H1 (cell line): ENCODE results near the gene TBC1D22A. TPM values are rescaled to one million over a fixed set of nuclear protein-coding genes. Genes with fewer than 3 reads are reported as not detected.

ENCODE experiments used
- CTCF ChIA-PET: fragments of 300-600 bp; sonication (Branson Sonifier 250); formaldehyde crosslinking; loops from one replicate; lab custom pipeline; 2021; ENCODE audit not compliant: partially characterized antibody; lab: Charles Lee
- POLR2A ChIA-PET: fragments of 300-600 bp; sonication (Branson Sonifier 250); formaldehyde crosslinking; loops from one replicate; lab custom pipeline; 2021; ENCODE audit warnings: inconsistent platforms; ENCODE audit not compliant: partially characterized antibody; lab: Charles Lee
- DNase-seq, 2 experiments: peaks; one replicate each; pipeline versions ENCODE4 v3.0.0 to v3.0.0-alpha.2; 2010 to 2022; ENCODE audit warnings: low spot score in 2 of 2, low read depth in 1 of 2, mixed read lengths in 1 of 2
- FAIRE-seq: peaks from 2 replicates; lab custom pipeline; 2011; peaks lifted over from hg19 to GRCh38; lab: Jason Lieb, UNC
- H2AFZ ChIP-seq: 2 replicates; pipeline ENCODE4 v1.8.1; 2012; ENCODE audit warnings: low read length, inconsistent platforms
- H2AK5ac ChIP-seq: 2 replicates; pipeline ENCODE4 v1.6.1; 2013; ENCODE audit warnings: low read depth, low read length
- H2BK120ac ChIP-seq: replicated peaks from 2 replicates; pipeline ENCODE3; 2013; ENCODE audit warnings: low read depth, low read length, inconsistent platforms
- H2BK12ac ChIP-seq: 2 replicates; pipeline ENCODE4 v1.6.1; 2013; ENCODE audit warnings: low read depth, low read length
- H2BK15ac ChIP-seq: 2 replicates; pipeline ENCODE4 v1.6.1; 2013; ENCODE audit warnings: low read length
- H2BK20ac ChIP-seq: 2 replicates; pipeline ENCODE4 v1.6.1; 2013; ENCODE audit warnings: low read length
- H2BK5ac ChIP-seq: 2 replicates; pipeline ENCODE4 v1.6.1; 2013; ENCODE audit warnings: low read depth, low read length
- H3K14ac ChIP-seq: 2 replicates; pipeline ENCODE4 v1.6.1; 2013; ENCODE audit warnings: inconsistent platforms; ENCODE audit not compliant: insufficient read length
- H3K18ac ChIP-seq: 2 replicates; pipeline ENCODE4 v1.6.1; 2013; ENCODE audit warnings: low read length; ENCODE audit errors: extremely low read depth
- H3K23ac ChIP-seq: 2 replicates; pipeline ENCODE4 v1.6.1; 2013; ENCODE audit warnings: inconsistent platforms; ENCODE audit not compliant: insufficient read length
- H3K23me2 ChIP-seq: 2 replicates; pipeline ENCODE4 v1.6.1; 2013; ENCODE audit warnings: low read depth, low read length
- H3K27ac ChIP-seq: 2 replicates; pipeline ENCODE4 v1.6.1; 2011; ENCODE audit warnings: low read depth, low read length, inconsistent platforms
- H3K27me3 ChIP-seq, 4 experiments: replicated peaks in 1 of 4; 1 replicate in 1 of 4; 2 replicates in 3 of 4; pipeline versions ENCODE4 v1.6.1 to v1.8.1; 2011 to 2013; ENCODE audit warnings: low read length in 3 of 4, mild to moderate bottlenecking in 3 of 4, inconsistent platforms in 2 of 4, mixed read lengths in 2 of 4, moderate library complexity in 1 of 4; ENCODE audit not compliant: control insufficient read depth in 3 of 4, insufficient read depth in 3 of 4; ENCODE audit errors: extremely low read depth in 1 of 4
- H3K36me3 ChIP-seq, 4 experiments: 2 replicates each; pipeline versions ENCODE4 v1.6.1 to v1.8.1; 2011 to 2013; ENCODE audit warnings: mild to moderate bottlenecking in 4 of 4, low read length in 3 of 4, moderate library complexity in 2 of 4, control low read depth in 1 of 4, inconsistent platforms in 1 of 4; ENCODE audit not compliant: insufficient read depth in 4 of 4, control insufficient read depth in 2 of 4
- H3K4ac ChIP-seq: replicated peaks from 2 replicates; pipeline ENCODE3; 2013; ENCODE audit warnings: low read length, low read depth, mixed read lengths, inconsistent platforms; ENCODE audit not compliant: insufficient read length
- H3K4me1 ChIP-seq, 4 experiments: replicated peaks in 1 of 4; 1 replicate in 1 of 4; 2 replicates in 3 of 4; pipeline versions ENCODE4 v1.6.1 to v1.8.1; 2011 to 2013; ENCODE audit warnings: low read length in 3 of 4, inconsistent platforms in 2 of 4, mixed read lengths in 1 of 4; ENCODE audit not compliant: insufficient read depth in 4 of 4, control insufficient read depth in 3 of 4
- H3K4me2 ChIP-seq, 2 experiments: 2 replicates each; pipeline versions ENCODE4 v1.6.1 to v1.8.1; 2011 to 2013; ENCODE audit warnings: low read depth in 2 of 2, low read length in 2 of 2, control low read depth in 1 of 2, inconsistent platforms in 1 of 2, mild to moderate bottlenecking in 1 of 2; ENCODE audit not compliant: insufficient read depth in 1 of 2
- H3K4me3 ChIP-seq, 4 experiments: fragments of 200-600, 300-600 bp in 1 of 4; sonication (generic), shearing (Covaris generic), sonication (Bioruptor Twin) in 1 of 4; 2 replicates each; pipeline versions ENCODE4 v1.5.1 to v1.8.1; 2011 to 2016; ENCODE audit warnings: low read length in 4 of 4, low read depth in 3 of 4, control low read depth in 2 of 4, inconsistent platforms in 2 of 4, mild to moderate bottlenecking in 2 of 4, mixed read lengths in 1 of 4, moderate library complexity in 1 of 4; ENCODE audit not compliant: insufficient read depth in 2 of 4; ENCODE audit errors: extremely low read depth in 1 of 4
- H3K56ac ChIP-seq: replicated peaks from 2 replicates; pipeline ENCODE3; 2013; ENCODE audit warnings: low read depth, mild to moderate bottlenecking, mixed read lengths, low read length, inconsistent platforms; ENCODE audit not compliant: insufficient read length
- H3K79me1 ChIP-seq: 2 replicates; pipeline ENCODE4 v1.6.1; 2013; ENCODE audit warnings: low read depth, low read length, control low read depth
- H3K79me2 ChIP-seq, 2 experiments: 2 replicates each; pipeline versions ENCODE4 v1.6.1 to v1.8.1; 2012 to 2013; ENCODE audit warnings: low read length in 2 of 2, mild to moderate bottlenecking in 2 of 2, inconsistent platforms in 1 of 2; ENCODE audit not compliant: insufficient read depth in 2 of 2, control insufficient read depth in 1 of 2
- H3K9ac ChIP-seq, 4 experiments: replicated peaks in 1 of 4; 1 replicate in 1 of 4; 2 replicates in 3 of 4; pipeline versions ENCODE4 v1.6.1 to v1.8.1; 2011 to 2013; ENCODE audit warnings: low read depth in 3 of 4, low read length in 3 of 4, control low read depth in 2 of 4, mild to moderate bottlenecking in 2 of 4, moderate library complexity in 2 of 4, inconsistent platforms in 1 of 4; ENCODE audit errors: extremely low read depth in 1 of 4
- H3K9me3 ChIP-seq, 2 experiments: 2 replicates each; pipeline versions ENCODE4 v1.6.1 to v1.8.1; 2012 to 2013; ENCODE audit warnings: mild to moderate bottlenecking in 2 of 2, moderate library complexity in 2 of 2, control low read depth in 1 of 2, inconsistent platforms in 1 of 2, low read depth in 1 of 2, low read length in 1 of 2, mixed read lengths in 1 of 2; ENCODE audit not compliant: insufficient read depth in 2 of 2
- H4K20me1 ChIP-seq, 2 experiments: replicated peaks in 1 of 2; 2 replicates each; pipeline versions ENCODE3 to v1.8.1; 2011 to 2013; ENCODE audit warnings: inconsistent platforms in 2 of 2, low read length in 2 of 2, mild to moderate bottlenecking in 1 of 2; ENCODE audit not compliant: insufficient read depth in 2 of 2, control insufficient read depth in 1 of 2
- H4K5ac ChIP-seq: 2 replicates; pipeline ENCODE4 v1.6.1; 2013; ENCODE audit warnings: low read length, low read depth, mixed read lengths, inconsistent platforms; ENCODE audit not compliant: insufficient read length
- H4K8ac ChIP-seq: 2 replicates; pipeline ENCODE4 v1.8.0; 2013; ENCODE audit warnings: mild to moderate bottlenecking, moderate library complexity, low read length, inconsistent platforms; ENCODE audit not compliant: insufficient read depth; ENCODE audit errors: extremely low read depth
- H4K91ac ChIP-seq: replicated peaks from 2 replicates; pipeline ENCODE3; 2013; ENCODE audit warnings: low read length, mixed read lengths, inconsistent platforms; ENCODE audit not compliant: insufficient read length
- CHD2 ChIP-seq: IDR thresholded peaks from 2 replicates; pipeline ENCODE4 v1.6.1; 2012; ENCODE audit warnings: low read length, improper control_type of control experiment
- CREB1 ChIP-seq: IDR thresholded peaks from 2 replicates; pipeline ENCODE4 v1.6.1; 2012; ENCODE audit warnings: inconsistent platforms
- CTBP2 ChIP-seq: IDR thresholded peaks from 2 replicates; pipeline ENCODE4 v1.7.0; 2011; ENCODE audit warnings: borderline replicate concordance, mild to moderate bottlenecking, moderate library complexity, mixed read lengths, low read length; ENCODE audit not compliant: insufficient read depth, insufficient read length
- CTCF ChIP-seq, 3 experiments: IDR thresholded peaks; 1 replicate in 2 of 3; 2 replicates in 1 of 3; pipeline versions ENCODE4 v1.5.1 to v1.6.1; 2011; ENCODE audit warnings: low read length in 3 of 3, mild to moderate bottlenecking in 3 of 3, inconsistent platforms in 2 of 3, low read depth in 1 of 3, moderate library complexity in 1 of 3; ENCODE audit not compliant: insufficient read depth in 1 of 3; ENCODE audit errors: control extremely low read depth in 1 of 3
- FOSL1 ChIP-seq: IDR thresholded peaks from 2 replicates; pipeline ENCODE4 v1.6.1; 2011; ENCODE audit warnings: mild to moderate bottlenecking, low read depth, low read length, moderate library complexity; ENCODE audit not compliant: insufficient read depth
- HDAC6 ChIP-seq: IDR thresholded peaks from one replicate; pipeline ENCODE4 v1.7.1; 2012; ENCODE audit warnings: low read depth, mild to moderate bottlenecking, inconsistent platforms, low read length, moderate library complexity
- JUND ChIP-seq: IDR thresholded peaks from 2 replicates; pipeline ENCODE4 v1.6.1; 2011; ENCODE audit warnings: mild to moderate bottlenecking, improper control_type of control experiment, low read length
- KDM1A ChIP-seq: fragments of 200-600, 300-600 bp; sonication (generic); IDR thresholded peaks from 2 replicates; pipeline ENCODE4 v1.7.1; 2016; ENCODE audit warnings: mild to moderate bottlenecking, low read length, borderline replicate concordance
- POU5F1 ChIP-seq: IDR thresholded peaks from 2 replicates; pipeline ENCODE4 v1.6.1; 2011; ENCODE audit warnings: low read depth, mild to moderate bottlenecking, low read length, moderate library complexity
- SIRT6 ChIP-seq: IDR thresholded peaks from one replicate; pipeline ENCODE4 v1.7.1; 2012; ENCODE audit warnings: low read length, inconsistent platforms
- SP1 ChIP-seq: IDR thresholded peaks from 2 replicates; pipeline ENCODE4 v1.6.1; 2011; ENCODE audit warnings: low read depth, low read length
- SUZ12 ChIP-seq: fragments of 200-600 bp; sonication (generic); IDR thresholded peaks from 2 replicates; pipeline ENCODE4 v1.6.1; 2012; ENCODE audit warnings: mild to moderate bottlenecking, inconsistent platforms, low read length, moderate library complexity, mixed read lengths
- WGBS, 2 experiments: shearing (Covaris generic) in 1 of 2; methylation state at CpG; one replicate each; pipeline versions ENCODE4 v1.1.6 to v1.1.7; 2013 to 2015; ENCODE audit warnings: low lambda C conversion rate in 2 of 2, mixed read lengths in 2 of 2, inconsistent platforms in 1 of 2, low coverage in 1 of 2, missing lambda C conversion rate in 1 of 2; ENCODE audit not compliant: insufficient replicate concordance in 2 of 2, insufficient coverage in 1 of 2, insufficient read length in 1 of 2; ENCODE audit errors: extremely low coverage in 1 of 2, missing lambda C conversion rate in 1 of 2; 5-methylcytosine and 5-hydroxymethylcytosine counted together
- polyA plus RNA-seq, 7 experiments: library from polyadenylated mRNA; depleted of rRNA in 3 of 7; stranded (reverse) in 5 of 7; unstranded in 2 of 7; fragments of >200 nt in 5 of 7; fragments of 200-250 nt in 2 of 7; gene quantifications; 1 replicate in 5 of 7; 2 replicates in 1 of 7; 4 replicates in 1 of 7; pipeline versions ENCODE4 v1.2.1 to v1.2.3, GENCODE V29; 2011 to 2013; ENCODE audit warnings: missing spikeins in 2 of 7, mixed read lengths in 2 of 7
- total RNA-seq: library from RNA; stranded (reverse); fragmentation: NEBNext Ultra II Directional; extraction: Animal tissue kit (Norgen Biotek cat#: 25700); gene quantifications from 2 replicates; pipeline ENCODE4 v1.2.1, GENCODE V29; 2021
- TF ChIP-seq, protein P1 (sequence below): IDR thresholded peaks from 2 replicates; pipeline ENCODE4 v1.6.1; 2012; ENCODE audit warnings: inconsistent platforms

Gene TBC1D22A
- total and polyA plus RNA-seq, 2 of the 8 experiments (the other 6 are each of a cell fraction or from before 2014, with no cell fraction given) = 11.9 to 18.4 TPM

DNA sequence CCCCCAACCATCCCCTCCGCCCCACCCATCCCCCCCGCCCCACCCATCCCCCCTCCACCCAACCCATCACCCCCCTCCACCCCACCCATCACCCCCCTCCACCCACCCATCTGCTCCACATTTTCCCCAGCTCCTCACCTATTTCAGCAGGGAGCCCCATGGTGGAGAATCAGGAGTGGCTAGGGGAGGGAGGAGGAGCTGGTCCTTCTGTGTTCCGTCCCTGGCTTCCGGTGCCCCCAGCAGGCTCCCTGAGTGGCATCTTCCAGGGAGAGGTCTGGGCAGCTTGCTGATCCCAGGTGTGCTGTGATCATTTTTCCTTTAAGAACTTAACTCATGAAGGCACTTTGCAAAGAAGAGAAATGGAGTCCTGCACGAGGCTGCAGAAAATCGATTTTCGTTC, 365.8 kb downstream of the TBC1D22A start:
- ChIA-PET POLR2A (no interaction called here), CTCF (interaction anchor here (1.5 kb wide), 1 partner anchor 35 kb away, joined by 3 read pairs; no protein-coding TSS in a partner anchor)
- H4K91ac ChIP-seq = no peak overlapping the region
- no peak overlapping the region for H2BK20ac ChIP-seq
- no peaks in the 10 kb centered on the region for H3K79me1 ChIP-seq
- no peaks in the 10 kb centered on the region for H3K79me2 ChIP-seq
- no peaks in the 10 kb centered on the region for H3K36me3 ChIP-seq
- no peak overlapping the region for H2BK12ac ChIP-seq
- no peak overlapping the region for H4K5ac ChIP-seq
- no peaks in the 10 kb centered on the region for H3K9me3 ChIP-seq
- FAIRE-seq (no peak), DNase-seq (no peak)
- no peak overlapping the region for H3K27ac ChIP-seq
- H2AK5ac ChIP-seq = no peak overlapping the region
- H3K4me1 ChIP-seq = peaks cover 0 to 9% (median 4%) of the 10 kb centered on the region in 4 experiments; a peak in 5 of 7 replicates
- no peak overlapping the region for H2BK5ac ChIP-seq
- no peak overlapping the region for H3K4me3 ChIP-seq
- no peaks in the 10 kb centered on the region for H4K20me1 ChIP-seq
- H3K23me2 ChIP-seq = no peaks in the 10 kb centered on the region
- no peak overlapping the region for H3K14ac ChIP-seq
- H3K27me3 ChIP-seq = no peaks in the 10 kb centered on the region
- no peak overlapping the region for H2BK120ac ChIP-seq
- no peak overlapping the region for H3K9ac ChIP-seq
- no peak overlapping the region for H2BK15ac ChIP-seq
- no peak overlapping the region for H3K4me2 ChIP-seq
- no peak overlapping the region for H4K8ac ChIP-seq
- H3K4ac ChIP-seq = no peak overlapping the region
- H3K23ac ChIP-seq = no peak overlapping the region
- H2AFZ ChIP-seq = no peak overlapping the region
- no peak overlapping the region for H3K56ac ChIP-seq
- no peak overlapping the region for H3K18ac ChIP-seq
- WGBS, 2 experiments = 89% methylated on average over 5 of the region's 7 CpGs; no CpG with 5 or more reads in 1 of the 2 experiments
- TF ChIP-seq CREB1 (no peak), SP1 (no peak), CTBP2 (no peak), SUZ12 (no peak), CTCF (IDR thresholded peaks at IDR 0.05; ENCODE audit: control extremely low read depth in 1 of 3, insufficient read depth in 1 of 3, low read depth in 1 of 3, low read length in 3 of 3) (no peak), POU5F1 (no peak), CHD2 (no peak), JUND (no peak), KDM1A (no peak), HDAC6 (no peak), SIRT6 (no peak), FOSL1 (no peak)
- TF ChIP-seq, protein P1, sequence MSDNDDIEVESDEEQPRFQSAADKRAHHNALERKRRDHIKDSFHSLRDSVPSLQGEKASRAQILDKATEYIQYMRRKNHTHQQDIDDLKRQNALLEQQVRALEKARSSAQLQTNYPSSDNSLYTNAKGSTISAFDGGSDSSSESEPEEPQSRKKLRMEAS = no peak
